Measurements from ENCODE around the gene MYO7B.

The MYO7B gene

GRCh38 chr2:127656569-127657231 lies 121.2 kb downstream of the MYO7B start:
- Histone ChIP-seq H3K4me2 (ENCODE audit: low read length) (no peak overlapping the region), H3K36me3 (replicated peaks; ENCODE audit: low read depth, low read length) (no peaks in the 10 kb centered on the region)

GRCh38 chr2:127657232-127657595 lies 121.7 kb downstream of the MYO7B start:
- Histone ChIP-seq H3K36me3 (replicated peaks; ENCODE audit: low read depth, low read length) (no peaks in the 10 kb centered on the region), H3K9me3 (ENCODE audit: insufficient read depth, low read length) (no peaks in the 10 kb centered on the region), H4K20me1 (ENCODE audit: insufficient read depth, low read length) (no peaks in the 10 kb centered on the region), H3K27me3 (ENCODE audit: low read depth, low read length) (no peaks in the 10 kb centered on the region), H3K4me2 (ENCODE audit: low read length) (no peak overlapping the region), H3K79me2 (ENCODE audit: low read length) (no peaks in the 10 kb centered on the region), H3K4me1 (ENCODE audit: low read length) (peaks cover 10% of the 10 kb centered on the region), H3K27ac (ENCODE audit: low read length) (no peak overlapping the region), H3K9ac (ENCODE audit: low read length) (no peak overlapping the region), H3K4me3 (ENCODE audit: low read length) (no peak overlapping the region), H2AFZ (ENCODE audit: low read depth, low read length) (no peak overlapping the region)
- TF ChIP-seq EZH2phosphoT487 (IDR thresholded peaks at IDR 0.05; ENCODE audit: low read depth) = no peak
- TF ChIP-seq CTCF (IDR thresholded peaks at IDR 0.05; ENCODE audit: low read depth, low read length) = no peak

More at GRCh38 chr2:127656569-127657231, 121.2 kb downstream of the MYO7B start:
- no peak overlapping the region for H2AFZ ChIP-seq (ENCODE audit: low read depth, low read length)
- peaks cover 10% of the 10 kb centered on the region for H3K4me1 ChIP-seq (ENCODE audit: low read length)
- H3K79me2 ChIP-seq (ENCODE audit: low read length) = no peaks in the 10 kb centered on the region
- H3K27me3 ChIP-seq (ENCODE audit: low read depth, low read length) = no peaks in the 10 kb centered on the region
- no peak for TF ChIP-seq CTCF (IDR thresholded peaks at IDR 0.05; ENCODE audit: low read depth, low read length)
- no peak for TF ChIP-seq EZH2phosphoT487 (IDR thresholded peaks at IDR 0.05; ENCODE audit: low read depth)
- H3K9me3 ChIP-seq (ENCODE audit: insufficient read depth, low read length) = no peaks in the 10 kb centered on the region
- H3K4me3 ChIP-seq (ENCODE audit: low read length) = no peak overlapping the region
- H3K9ac ChIP-seq (ENCODE audit: low read length) = no peak overlapping the region
- no peaks in the 10 kb centered on the region for H4K20me1 ChIP-seq (ENCODE audit: insufficient read depth, low read length)
- no peak overlapping the region for H3K27ac ChIP-seq (ENCODE audit: low read length)

- H3K79me2 ChIP-seq (ENCODE audit: low read length) = no peaks in the 10 kb centered on the region
- H3K9ac ChIP-seq (ENCODE audit: low read length) = no peak overlapping the region
- no peaks in the 10 kb centered on the region for H3K9me3 ChIP-seq (ENCODE audit: insufficient read depth, low read length)
- H3K4me2 ChIP-seq (ENCODE audit: low read length) = no peak overlapping the region
- peaks cover 10% of the 10 kb centered on the region for H3K4me1 ChIP-seq (ENCODE audit: low read length)
- no peaks in the 10 kb centered on the region for H3K27me3 ChIP-seq (ENCODE audit: low read depth, low read length)
- H3K4me3 ChIP-seq (ENCODE audit: low read length) = no peak overlapping the region
- TF ChIP-seq EZH2phosphoT487 (IDR thresholded peaks at IDR 0.05; ENCODE audit: low read depth) (no peak), CTCF (IDR thresholded peaks at IDR 0.05; ENCODE audit: low read depth, low read length) (no peak)
- no peaks in the 10 kb centered on the region for H3K36me3 ChIP-seq (replicated peaks; ENCODE audit: low read depth, low read length)
- no peak overlapping the region for H3K27ac ChIP-seq (ENCODE audit: low read length)
- no peak overlapping the region for H2AFZ ChIP-seq (ENCODE audit: low read depth, low read length)
- no peaks in the 10 kb centered on the region for H4K20me1 ChIP-seq (ENCODE audit: insufficient read depth, low read length)
These were observed 122.7 kb downstream of the MYO7B start for GRCh38 chr2:127658146-127658545.

- no peaks in the 10 kb centered on the region for H3K36me3 ChIP-seq (replicated peaks; ENCODE audit: low read depth, low read length)
- no peak for TF ChIP-seq EZH2phosphoT487 (IDR thresholded peaks at IDR 0.05; ENCODE audit: low read depth)
- no peak for TF ChIP-seq CTCF (IDR thresholded peaks at IDR 0.05; ENCODE audit: low read depth, low read length)
- H3K4me2 ChIP-seq (ENCODE audit: low read length) = 0 out of 2 replicates have a peak overlapping the region, but pooled peaks have one; percentile 31
- no peaks in the 10 kb centered on the region for H3K79me2 ChIP-seq (ENCODE audit: low read length)
- no peaks in the 10 kb centered on the region for H3K27me3 ChIP-seq (ENCODE audit: low read depth, low read length)
- no peak overlapping the region for H2AFZ ChIP-seq (ENCODE audit: low read depth, low read length)
- no peak overlapping the region for H3K4me3 ChIP-seq (ENCODE audit: low read length)
- H3K27ac ChIP-seq (ENCODE audit: low read length) = no peak overlapping the region
- no peak overlapping the region for H3K9ac ChIP-seq (ENCODE audit: low read length)
- H3K9me3 ChIP-seq (ENCODE audit: insufficient read depth, low read length) = no peaks in the 10 kb centered on the region
- H3K4me1 ChIP-seq (ENCODE audit: low read length) = peaks cover 10% of the 10 kb centered on the region
- no peaks in the 10 kb centered on the region for H4K20me1 ChIP-seq (ENCODE audit: insufficient read depth, low read length)
These were observed 123.3 kb downstream of the MYO7B start for GRCh38 chr2:127658641-127659407.

All from OCI-LY3 (cell line).